ENCODE results near the gene CYB5B. TPM values are rescaled to one million over a fixed set of nuclear protein-coding genes. Genes with fewer than 3 reads are reported as not detected.

Gene CYB5B
- total and polyA plus RNA-seq, 2 experiments from 2014 or later, result 47.1 to 115 TPM

GRCh38 chr16:69466547-69466946 lies 42.1 kb downstream of the CYB5B start:
- in situ Hi-C loops (cut with MboI), result no loop called here
- peaks cover 17% of the 10 kb centered on the region for H3F3A ChIP-seq (ENCODE audit: insufficient read depth)

GRCh38 chr16:69467080-69467479 lies 42.7 kb downstream of the CYB5B start:
- H3K9ac ChIP-seq, result no peak overlapping the region
- H3K9me3 ChIP-seq (ENCODE audit: low read depth), result no peaks in the 10 kb centered on the region
- H3K4me1 ChIP-seq (ENCODE audit: insufficient read depth), result peaks cover 6% of the 10 kb centered on the region; the same call in 1 of the 2 replicates
- in situ Hi-C loops (cut with MboI), result no loop called here
- peaks cover 17% of the 10 kb centered on the region for H3F3A ChIP-seq (ENCODE audit: insufficient read depth)
- WGBS, 2 experiments (ENCODE audit: low coverage in 1 of 2, low lambda C conversion rate in 2 of 2, missing lambda C conversion rate in 2 of 2), result 59 to 62% methylated on average over 1 of the region's 1 CpG
- no peaks in the 10 kb centered on the region for H3K79me2 ChIP-seq (ENCODE audit: insufficient read depth)
- no peak overlapping the region for H2AFZ ChIP-seq
- no peak for TF ChIP-seq EZH2phosphoT487 (IDR thresholded peaks at IDR 0.05; ENCODE audit: insufficient read depth, low read depth)
- H3K9me2 ChIP-seq (ENCODE audit: insufficient read depth), result no peaks in the 10 kb centered on the region
- no peak overlapping the region for H3K4me3 ChIP-seq
- no peaks in the 10 kb centered on the region for H3K27me3 ChIP-seq (replicated peaks; ENCODE audit: insufficient read depth)
- no peaks in the 10 kb centered on the region for H4K20me1 ChIP-seq (ENCODE audit: insufficient read depth)
- 0 out of 2 replicates have a peak, but pooled peaks cover 4% of the 10 kb centered on the region for H3K36me3 ChIP-seq (ENCODE audit: low read depth)
- no peak overlapping the region for H3K4me2 ChIP-seq (ENCODE audit: unreplicated experiment)
- no peak for DNase-seq
- H3K27ac ChIP-seq, result no peak overlapping the region

More at GRCh38 chr16:69466547-69466946, 42.1 kb downstream of the CYB5B start:
- no peaks in the 10 kb centered on the region for H3K79me2 ChIP-seq (ENCODE audit: insufficient read depth)
- 66 to 68% methylated on average over 2 of the region's 2 CpGs for WGBS, 2 experiments (ENCODE audit: low coverage in 1 of 2, low lambda C conversion rate in 2 of 2, missing lambda C conversion rate in 2 of 2)
- H3K9ac ChIP-seq, result no peak overlapping the region
- H4K20me1 ChIP-seq (ENCODE audit: insufficient read depth), result no peaks in the 10 kb centered on the region
- no peak for TF ChIP-seq EZH2 (IDR thresholded peaks at IDR 0.05; ENCODE audit: insufficient read depth, poor library complexity, severe bottlenecking)
- TF ChIP-seq EZH2phosphoT487 (IDR thresholded peaks at IDR 0.05; ENCODE audit: insufficient read depth, low read depth), result no peak
- no peak overlapping the region for H3K4me3 ChIP-seq
- no peak overlapping the region for H3K4me2 ChIP-seq (ENCODE audit: unreplicated experiment)
- peaks cover 6% of the 10 kb centered on the region; the same call in 1 of the 2 replicates for H3K4me1 ChIP-seq (ENCODE audit: insufficient read depth)
- H3K9me2 ChIP-seq (ENCODE audit: insufficient read depth), result no peaks in the 10 kb centered on the region
- 0 out of 2 replicates have a peak, but pooled peaks cover 4% of the 10 kb centered on the region for H3K36me3 ChIP-seq (ENCODE audit: low read depth)
- no peaks in the 10 kb centered on the region for H3K9me3 ChIP-seq (ENCODE audit: low read depth)
- DNase-seq, result no peak
- H3K27me3 ChIP-seq (replicated peaks; ENCODE audit: insufficient read depth), result no peaks in the 10 kb centered on the region
- H2AFZ ChIP-seq, result no peak overlapping the region
- H3K27ac ChIP-seq, result no peak overlapping the region

- no peak overlapping the region for H3K4me3 ChIP-seq
- no peaks in the 10 kb centered on the region for H3K9me3 ChIP-seq (ENCODE audit: low read depth)
- in situ Hi-C loops (cut with MboI), result no loop called here
- whole genome bisulfite sequencing, 2 experiments (ENCODE audit: low coverage in 1 of 2, low lambda C conversion rate in 2 of 2, missing lambda C conversion rate in 2 of 2), result 88 to 89% methylated on average over 8 of the region's 8 CpGs
- TF ChIP-seq EZH2 (IDR thresholded peaks at IDR 0.05; ENCODE audit: insufficient read depth, poor library complexity, severe bottlenecking) (no peak), EZH2phosphoT487 (IDR thresholded peaks at IDR 0.05; ENCODE audit: insufficient read depth, low read depth) (no peak)
- DNase-seq, result no peak
- H3K4me1 ChIP-seq (ENCODE audit: insufficient read depth), result peaks cover 6% of the 10 kb centered on the region; the same call in 1 of the 2 replicates
- no peaks in the 10 kb centered on the region for H3K27me3 ChIP-seq (replicated peaks; ENCODE audit: insufficient read depth)
- no peak overlapping the region for H2AFZ ChIP-seq
- H3K9me2 ChIP-seq (ENCODE audit: insufficient read depth), result no peaks in the 10 kb centered on the region
- H3K27ac ChIP-seq, result no peak overlapping the region
- H4K20me1 ChIP-seq (ENCODE audit: insufficient read depth), result no peaks in the 10 kb centered on the region
- H3K36me3 ChIP-seq (ENCODE audit: low read depth), result 0 out of 2 replicates have a peak, but pooled peaks cover 4% of the 10 kb centered on the region
- H3K79me2 ChIP-seq (ENCODE audit: insufficient read depth), result no peaks in the 10 kb centered on the region
- peaks cover 17% of the 10 kb centered on the region for H3F3A ChIP-seq (ENCODE audit: insufficient read depth)
- H3K4me2 ChIP-seq (ENCODE audit: unreplicated experiment), result no peak overlapping the region
- H3K9ac ChIP-seq, result no peak overlapping the region
These were observed 43.2 kb downstream of the CYB5B start for GRCh38 chr16:69467531-69468204.

- H3K27ac ChIP-seq, result no peak overlapping the region
- TF ChIP-seq EZH2phosphoT487 (IDR thresholded peaks at IDR 0.05; ENCODE audit: insufficient read depth, low read depth) (no peak), EZH2 (IDR thresholded peaks at IDR 0.05; ENCODE audit: insufficient read depth, poor library complexity, severe bottlenecking) (no peak)
- H3K27me3 ChIP-seq (replicated peaks; ENCODE audit: insufficient read depth), result no peaks in the 10 kb centered on the region
- no peaks in the 10 kb centered on the region for H3K9me2 ChIP-seq (ENCODE audit: insufficient read depth)
- no peak overlapping the region for H3K9ac ChIP-seq
- H2AFZ ChIP-seq, result no peak overlapping the region
- in situ Hi-C loops (cut with MboI), result no loop called here
- H3K9me3 ChIP-seq (ENCODE audit: low read depth), result no peaks in the 10 kb centered on the region
- DNase-seq, result no peak
- H3K79me2 ChIP-seq (ENCODE audit: insufficient read depth), result no peaks in the 10 kb centered on the region
- peaks cover 5% of the 10 kb centered on the region for H3F3A ChIP-seq (ENCODE audit: insufficient read depth)
- H3K4me2 ChIP-seq (ENCODE audit: unreplicated experiment), result no peak overlapping the region
- no peaks in the 10 kb centered on the region; the same call in 1 of the 2 replicates for H4K20me1 ChIP-seq (ENCODE audit: insufficient read depth)
- 77 to 84% methylated on average over 4 of the region's 4 CpGs for WGBS, 2 experiments (ENCODE audit: low coverage in 1 of 2, low lambda C conversion rate in 2 of 2, missing lambda C conversion rate in 2 of 2)
- H3K4me1 ChIP-seq (ENCODE audit: insufficient read depth), result peaks cover 6% of the 10 kb centered on the region; the same call in 1 of the 2 replicates
- H3K4me3 ChIP-seq, result no peak overlapping the region
- H3K36me3 ChIP-seq (ENCODE audit: low read depth), result 0 out of 2 replicates have a peak, but pooled peaks cover 4% of the 10 kb centered on the region
These were observed 45.6 kb downstream of the CYB5B start for GRCh38 chr16:69469807-69470561.
